GM12878 (cell line): ENCODE results near the gene ZNF576. TPM values are rescaled to one million over a fixed set of nuclear protein-coding genes. Genes with fewer than 3 reads are reported as not detected.

ENCODE experiments used
- ATAC-seq: fragments of 200-7000 bp; cut with Tn5 transposase; 3 replicates; pipeline ENCODE4 v1.9.1; 2020; ENCODE audit warnings: mild to moderate bottlenecking, moderate library complexity
- BruUV-seq: library from RNA; stranded (reverse); fragments of 400-500 nt; replicated peaks from 2 replicates; lab custom pipeline; 2021; lab: Mats Ljungman, UMichigan
- CTCF ChIA-PET: fragments of 300-600 bp; sonication (Branson Sonifier 250); formaldehyde crosslinking; extraction: SDS; loops from one replicate; lab custom pipeline; 2021; ENCODE audit warnings: inconsistent platforms; lab: Yijun Ruan, JAX
- POLR2A ChIA-PET: fragments of 350-600 bp; formaldehyde crosslinking; extraction: SDS; loops from one replicate; lab custom pipeline; 2021; ENCODE audit warnings: inconsistent platforms; lab: Charles Lee
- RAD21 ChIA-PET: fragments of 300-600 bp; sonication (Branson Sonifier 250); formaldehyde crosslinking; loops from one replicate; lab custom pipeline; 2023; ENCODE audit warnings: antibody characterized with exemption; ENCODE audit not compliant: unreplicated experiment; lab: Charles Lee
- SMC1A ChIA-PET: fragments of 300-600 bp; sonication (Branson Sonifier 250); formaldehyde crosslinking; loops from one replicate; lab custom pipeline; 2023; ENCODE audit not compliant: unreplicated experiment, uncharacterized antibody; lab: Charles Lee
- DNase-seq: peaks from one replicate; pipeline ENCODE4 v3.0.0-alpha.2; 2011; ENCODE audit warnings: low read depth, low spot score
- FAIRE-seq: peaks from 3 replicates; lab custom pipeline; 2011; peaks lifted over from hg19 to GRCh38; lab: Jason Lieb, UNC
- H2AFZ ChIP-seq: 2 replicates; pipeline ENCODE4 v1.6.0; 2011; ENCODE audit warnings: low read depth, low read length, control low read depth; ENCODE audit not compliant: control insufficient read depth
- H3K27ac ChIP-seq: 2 replicates; pipeline ENCODE4 v1.5.1; 2011; ENCODE audit warnings: control low read depth; ENCODE audit not compliant: control insufficient read depth, insufficient read depth
- H3K27me3 ChIP-seq, 2 experiments: replicated peaks in 1 of 2; 2 replicates each; pipeline versions ENCODE4 v1.6.0 to v1.6.1; 2011; ENCODE audit warnings: low read length in 1 of 2; ENCODE audit not compliant: control insufficient read depth in 2 of 2, insufficient read depth in 2 of 2
- H3K36me3 ChIP-seq, 2 experiments: 2 replicates each; pipeline ENCODE4 v1.5.1; 2011; ENCODE audit warnings: low read length in 1 of 2; ENCODE audit not compliant: control insufficient read depth in 2 of 2, insufficient read depth in 2 of 2
- H3K4me1 ChIP-seq: 2 replicates; pipeline ENCODE4 v1.6.1; 2011; ENCODE audit warnings: mild to moderate bottlenecking, low read length, moderate library complexity, mixed read lengths; ENCODE audit not compliant: control insufficient read depth, insufficient read depth
- H3K4me2 ChIP-seq: 2 replicates; pipeline ENCODE4 v1.6.0; 2011; ENCODE audit warnings: control low read depth; ENCODE audit not compliant: control insufficient read depth, insufficient read depth
- H3K4me3 ChIP-seq: fragments of 200-600 bp; sonication (generic); 2 replicates; pipeline ENCODE4 v1.5.1; 2016
- H3K79me2 ChIP-seq: 2 replicates; pipeline ENCODE4 v1.6.0; 2011; ENCODE audit warnings: low read length; ENCODE audit not compliant: control insufficient read depth, insufficient read depth
- H3K9ac ChIP-seq: 2 replicates; pipeline ENCODE4 v1.8.0; 2011; ENCODE audit warnings: low read length, control low read depth, mixed read lengths; ENCODE audit not compliant: control insufficient read depth, insufficient read depth
- H3K9me3 ChIP-seq: replicated peaks from 3 replicates; pipeline ENCODE4 v1.5.1; 2011; ENCODE audit warnings: mild to moderate bottlenecking, low read length; ENCODE audit not compliant: control insufficient read depth, insufficient read depth
- H4K20me1 ChIP-seq: 2 replicates; pipeline ENCODE4 v1.6.0; 2011; ENCODE audit not compliant: control insufficient read depth, insufficient read depth
- BCL11A ChIP-seq: IDR thresholded peaks from 2 replicates; pipeline ENCODE4 v1.6.1; 2011; ENCODE audit warnings: low read depth, low read length
- BRCA1 ChIP-seq: IDR thresholded peaks from 2 replicates; pipeline ENCODE4 v1.6.1; 2011; ENCODE audit warnings: low read depth, low read length, improper control_type of control experiment
- LARP7 ChIP-seq: fragments of 450-650 bp; IDR thresholded peaks from 2 replicates; pipeline ENCODE4 v1.6.1; 2017; ENCODE audit warnings: mild to moderate bottlenecking
- NR2C1 ChIP-seq: fragments of 450-650 bp; IDR thresholded peaks from 2 replicates; pipeline ENCODE4 v1.6.1; 2017; ENCODE audit warnings: antibody characterized with exemption, mild to moderate bottlenecking, moderate library complexity
- NR2F1 ChIP-seq: fragments of 450-650 bp; conservative IDR thresholded peaks from 2 replicates; pipeline ENCODE4 v1.6.1; 2017; ENCODE audit warnings: mild to moderate bottlenecking
- PAX5 ChIP-seq: IDR thresholded peaks from 2 replicates; pipeline ENCODE4 v1.6.1; 2011; ENCODE audit warnings: low read depth, low read length, borderline replicate concordance
- RBBP5 ChIP-seq: fragments of 200-600 bp; sonication (generic); conservative IDR thresholded peaks from 2 replicates; pipeline ENCODE4 v1.6.1; 2016
- SMARCA5 ChIP-seq: fragments of 450-650 bp; IDR thresholded peaks from 2 replicates; pipeline ENCODE4 v1.6.1; 2017; ENCODE audit warnings: mild to moderate bottlenecking
- ZNF207 ChIP-seq: fragments of 450-650 bp; IDR thresholded peaks from 2 replicates; pipeline ENCODE4 v1.6.1; 2014; ENCODE audit warnings: antibody characterized with exemption, mild to moderate bottlenecking, borderline replicate concordance
- ZNF217 ChIP-seq: fragments of 450-650 bp; IDR thresholded peaks from 2 replicates; pipeline ENCODE4 v1.6.1; 2017; ENCODE audit warnings: antibody characterized with exemption, mild to moderate bottlenecking
- WGBS: methylation state at CpG from one replicate; pipeline ENCODE4 v1.1.6; 2016; ENCODE audit warnings: low lambda C conversion rate; ENCODE audit not compliant: insufficient replicate concordance, insufficient coverage; ENCODE audit errors: missing lambda C conversion rate; 5-methylcytosine and 5-hydroxymethylcytosine counted together
- in situ Hi-C: fragments of 300-500 bp; cut with MboI; formaldehyde crosslinking; loops from 9 replicates; pipeline ENCODE4 v1.14.3; 2018; ENCODE audit warnings: mixed read lengths
- intact Hi-C: fragments of 100-400 bp; cut with micrococcal nuclease; formaldehyde crosslinking; loops from one replicate; pipeline ENCODE4 v1.14.2; 2022; ENCODE audit not compliant: unreplicated experiment
- polyA plus RNA-seq, 11 experiments: library from polyadenylated mRNA; depleted of rRNA in 4 of 11; unstranded in 6 of 11; stranded (reverse) in 5 of 11; fragments of >200 nt; fragmentation: Nextera tagmentation in 4 of 11; fragmentation: Illumina TruSeq in 1 of 11; extraction: Ambion mirVana in 4 of 11; extraction: Trizol in 1 of 11; gene quantifications; 1 replicate in 1 of 11; 2 replicates in 10 of 11; pipeline versions ENCODE4 v1.2.1 to v1.2.3, GENCODE V29; 2011 to 2016; ENCODE audit warnings: inconsistent platforms in 2 of 11, missing spikeins in 2 of 11, low read depth in 1 of 11
- total RNA-seq, 4 experiments: library from RNA; depleted of rRNA in 3 of 4; stranded (reverse); fragments of >200 nt in 3 of 4; fragmentation: Illumina TruSeq in 1 of 4; extraction: Trizol in 1 of 4; gene quantifications; 2 replicates each; pipeline versions ENCODE4 v1.2.1 to v1.2.3, GENCODE V29; 2013 to 2021
- TF ChIP-seq, protein P1 (sequence below): IDR thresholded peaks from 2 replicates; pipeline ENCODE4 v1.6.1; 2012; ENCODE audit warnings: low read depth, low read length, improper control_type of control experiment
- TF ChIP-seq, protein P2 (sequence below): fragments of 450-650 bp; formaldehyde crosslinking; IDR thresholded peaks from 2 replicates; pipeline ENCODE4 v1.5.0; 2022; ENCODE audit warnings: mild to moderate bottlenecking, missing genetic modification characterization

The ZNF576 gene
- total and polyA plus RNA-seq, 10 of the 15 experiments (the other 5 are each of a cell fraction or from before 2014, with no cell fraction given) = 7.4 to 29.8 (median 14.3) TPM

- H3K4me2 ChIP-seq = no peak overlapping the region
- WGBS = 100% methylated on average over 6 of the region's 6 CpGs
- DNase-seq (no peak), FAIRE-seq (no peak), ATAC-seq (peak; percentile 25; the same call in 2 of the 3 replicates)
- H4K20me1 ChIP-seq = no peaks in the 10 kb centered on the region
- no peak overlapping the region for H2AFZ ChIP-seq
- H3K36me3 ChIP-seq = peaks cover 0 to 3% of the 10 kb centered on the region in 2 experiments; a peak in 1 of 4 replicates
- intact Hi-C loops (no loop called here), in situ Hi-C loops (no loop called here)
- no peaks in the 10 kb centered on the region for H3K27me3 ChIP-seq
- TF ChIP-seq LARP7 (no peak), ZNF217 (no peak), PAX5 (no peak), BCL11A (no peak), ZNF207 (no peak)
- BruUV-seq = no TSS peak
- ChIA-PET POLR2A (interaction anchor here (1.2 kb wide), 1 partner anchor 27 kb away, joined by 5 read pairs; no protein-coding TSS in a partner anchor), RAD21 (no interaction called here), CTCF (interaction anchor here (1.2 to 10.1 kb wide), 5 partner anchors 10 to 254 kb away, joined by 3 to 99 read pairs (median 13); partner anchors contain the start of genes IRGQ, PINLYP, XRCC1 and ZNF576), SMC1A (interaction anchor here (0.6 to 1.5 kb wide), 3 partner anchors 25 to 32 kb away, joined by 3 to 4 read pairs (median 4); no protein-coding TSS in a partner anchor)
- H3K4me3 ChIP-seq = no peak overlapping the region
- H3K9me3 ChIP-seq = no peaks in the 10 kb centered on the region
- peaks cover 12% of the 10 kb centered on the region for H3K4me1 ChIP-seq
- no peak overlapping the region for H3K9ac ChIP-seq
- H3K79me2 ChIP-seq = no peaks in the 10 kb centered on the region
- no peak overlapping the region for H3K27ac ChIP-seq
Observed at GRCh38 chr19:43560687-43561086, 35.7 kb upstream of the ZNF576 start.

DNA sequence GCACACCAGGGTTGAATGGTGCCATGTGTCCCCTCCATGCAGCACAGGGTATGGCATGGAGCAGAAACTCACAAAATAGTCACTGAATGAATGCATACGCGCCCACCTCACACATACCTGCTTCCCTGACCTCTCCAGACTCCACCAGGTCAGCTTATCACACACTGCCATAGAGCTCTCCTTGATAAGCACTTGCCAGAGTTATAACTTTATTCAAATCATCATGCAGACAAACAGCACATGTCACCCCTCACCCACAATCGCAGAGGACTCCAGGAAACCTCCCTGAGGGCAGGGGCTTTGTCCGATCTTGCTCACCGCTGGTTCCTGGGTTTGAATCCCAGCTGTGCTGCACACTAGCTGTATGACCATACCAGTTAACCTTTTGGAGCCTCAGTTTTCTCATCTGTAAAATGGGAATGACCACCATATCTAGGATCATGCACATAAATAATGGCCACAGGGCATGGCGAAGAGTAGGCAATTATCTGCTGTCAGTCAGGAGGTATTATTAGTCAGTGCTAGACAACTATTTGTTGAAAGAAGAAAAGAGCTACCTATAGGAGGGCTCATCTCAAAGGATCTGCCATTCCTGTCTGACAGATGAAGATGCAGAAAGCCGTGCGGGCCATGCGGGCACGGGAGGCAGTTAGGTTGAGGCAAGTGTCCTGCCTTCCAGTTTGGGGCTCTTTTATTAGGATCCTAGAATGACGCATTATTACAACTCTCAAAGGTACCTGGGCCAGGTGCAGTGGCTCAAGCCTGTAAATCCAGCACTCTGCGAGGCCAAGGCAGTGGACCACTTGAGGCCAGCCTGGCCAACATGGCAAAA lies 35.0 kb upstream of the ZNF576 start:
- no peaks in the 10 kb centered on the region for H3K79me2 ChIP-seq
- DNase-seq = no peak
- no peak for ATAC-seq
- no peak overlapping the region for H3K27ac ChIP-seq
- no peaks in the 10 kb centered on the region; a peak in 1 of 4 replicates for H3K36me3 ChIP-seq
- H3K4me2 ChIP-seq = no peak overlapping the region
- intact Hi-C loops = no loop called here
- no TSS peak for BruUV-seq
- no peaks in the 10 kb centered on the region for H3K9me3 ChIP-seq
- CTCF ChIA-PET = interaction anchor here (0.6 to 10.1 kb wide), 6 partner anchors 10 to 253 kb away, joined by 3 to 99 read pairs (median 4); partner anchors contain the start of genes PINLYP, XRCC1 and ZNF576
- no peak overlapping the region for H2AFZ ChIP-seq
- H3K4me3 ChIP-seq = no peak overlapping the region
- H3K4me1 ChIP-seq = peaks cover 12% of the 10 kb centered on the region
- no peaks in the 10 kb centered on the region for H3K27me3 ChIP-seq
- in situ Hi-C loops = no loop called here
- RAD21 ChIA-PET = interaction anchor here (1.8 kb wide), 1 partner anchor 33 kb away, joined by 11 read pairs; no protein-coding TSS in a partner anchor
- no peaks in the 10 kb centered on the region for H4K20me1 ChIP-seq
- 94% methylated on average over 12 of the region's 12 CpGs for WGBS
- POLR2A ChIA-PET = interaction anchor here (1.2 kb wide), 1 partner anchor 28 kb away, joined by 5 read pairs; no protein-coding TSS in a partner anchor
- SMC1A ChIA-PET = interaction anchor here (0.6 to 1.5 kb wide), 2 partner anchors 25 to 27 kb away, joined by 3 to 4 read pairs; no protein-coding TSS in a partner anchor
- H3K9ac ChIP-seq = no peak overlapping the region
- no peak for FAIRE-seq
- no peak for TF ChIP-seq SMARCA5
- TF ChIP-seq, protein P1, sequence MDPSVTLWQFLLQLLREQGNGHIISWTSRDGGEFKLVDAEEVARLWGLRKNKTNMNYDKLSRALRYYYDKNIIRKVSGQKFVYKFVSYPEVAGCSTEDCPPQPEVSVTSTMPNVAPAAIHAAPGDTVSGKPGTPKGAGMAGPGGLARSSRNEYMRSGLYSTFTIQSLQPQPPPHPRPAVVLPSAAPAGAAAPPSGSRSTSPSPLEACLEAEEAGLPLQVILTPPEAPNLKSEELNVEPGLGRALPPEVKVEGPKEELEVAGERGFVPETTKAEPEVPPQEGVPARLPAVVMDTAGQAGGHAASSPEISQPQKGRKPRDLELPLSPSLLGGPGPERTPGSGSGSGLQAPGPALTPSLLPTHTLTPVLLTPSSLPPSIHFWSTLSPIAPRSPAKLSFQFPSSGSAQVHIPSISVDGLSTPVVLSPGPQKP = no peak
- no peak for TF ChIP-seq NR2C1
- no peak for TF ChIP-seq NR2F1
- TF ChIP-seq RBBP5 = no peak
- TF ChIP-seq, protein P2, sequence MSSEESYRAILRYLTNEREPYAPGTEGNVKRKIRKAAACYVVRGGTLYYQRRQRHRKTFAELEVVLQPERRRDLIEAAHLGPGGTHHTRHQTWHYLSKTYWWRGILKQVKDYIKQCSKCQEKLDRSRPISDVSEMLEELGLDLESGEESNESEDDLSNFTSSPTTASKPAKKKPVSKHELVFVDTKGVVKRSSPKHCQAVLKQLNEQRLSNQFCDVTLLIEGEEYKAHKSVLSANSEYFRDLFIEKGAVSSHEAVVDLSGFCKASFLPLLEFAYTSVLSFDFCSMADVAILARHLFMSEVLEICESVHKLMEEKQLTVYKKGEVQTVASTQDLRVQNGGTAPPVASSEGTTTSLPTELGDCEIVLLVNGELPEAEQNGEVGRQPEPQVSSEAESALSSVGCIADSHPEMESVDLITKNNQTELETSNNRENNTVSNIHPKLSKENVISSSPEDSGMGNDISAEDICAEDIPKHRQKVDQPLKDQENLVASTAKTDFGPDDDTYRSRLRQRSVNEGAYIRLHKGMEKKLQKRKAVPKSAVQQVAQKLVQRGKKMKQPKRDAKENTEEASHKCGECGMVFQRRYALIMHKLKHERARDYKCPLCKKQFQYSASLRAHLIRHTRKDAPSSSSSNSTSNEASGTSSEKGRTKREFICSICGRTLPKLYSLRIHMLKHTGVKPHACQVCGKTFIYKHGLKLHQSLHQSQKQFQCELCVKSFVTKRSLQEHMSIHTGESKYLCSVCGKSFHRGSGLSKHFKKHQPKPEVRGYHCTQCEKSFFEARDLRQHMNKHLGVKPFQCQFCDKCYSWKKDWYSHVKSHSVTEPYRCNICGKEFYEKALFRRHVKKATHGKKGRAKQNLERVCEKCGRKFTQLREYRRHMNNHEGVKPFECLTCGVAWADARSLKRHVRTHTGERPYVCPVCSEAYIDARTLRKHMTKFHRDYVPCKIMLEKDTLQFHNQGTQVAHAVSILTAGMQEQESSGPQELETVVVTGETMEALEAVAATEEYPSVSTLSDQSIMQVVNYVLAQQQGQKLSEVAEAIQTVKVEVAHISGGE = no peak
- no peak for TF ChIP-seq BRCA1
